Coronary artery (tissue), 2 donors: ENCODE data around the gene UNKL.

Experiments used
- DNase-seq: peaks from one replicate; pipeline ENCODE4 v3.0.0-alpha.2; 2017; ENCODE audit warnings: low spot score
- H3K27ac ChIP-seq, 2 donors: fragments of 200-600 bp; sonication (generic); one replicate each; pipeline ENCODE4 v1.5.1; 2016 to 2019
- H3K4me3 ChIP-seq: fragments of 200-600 bp; sonication (generic); 2 replicates; pipeline ENCODE4 v1.5.1; 2016; ENCODE audit warnings: mild to moderate bottlenecking, moderate library complexity
- TF ChIP-seq, protein P1 (sequence below): fragments of 200-600 bp; sonication (generic); IDR thresholded peaks from one replicate; pipeline ENCODE4 v1.5.1; 2019; ENCODE audit warnings: antibody characterized with exemption

The UNKL gene

DNA sequence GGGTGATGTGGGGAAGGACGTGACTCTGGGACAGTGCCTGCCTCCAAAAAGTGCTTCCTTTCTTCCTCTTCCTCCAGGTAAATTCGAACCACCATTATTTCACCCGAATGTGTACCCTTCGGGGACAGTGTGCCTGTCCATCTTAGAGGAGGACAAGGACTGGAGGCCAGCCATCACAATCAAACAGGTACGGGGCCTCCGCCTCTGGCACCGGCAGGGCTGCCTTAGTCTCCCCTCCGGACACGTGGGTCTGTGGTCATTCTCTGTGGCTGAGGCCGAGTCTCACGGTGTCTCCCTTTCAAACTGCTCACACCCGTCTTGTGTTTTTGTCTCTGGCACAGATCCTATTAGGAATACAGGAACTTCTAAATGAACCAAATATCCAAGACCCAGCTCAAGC lies 94.4 kb downstream of the UNKL start:
- TF ChIP-seq, protein P1, sequence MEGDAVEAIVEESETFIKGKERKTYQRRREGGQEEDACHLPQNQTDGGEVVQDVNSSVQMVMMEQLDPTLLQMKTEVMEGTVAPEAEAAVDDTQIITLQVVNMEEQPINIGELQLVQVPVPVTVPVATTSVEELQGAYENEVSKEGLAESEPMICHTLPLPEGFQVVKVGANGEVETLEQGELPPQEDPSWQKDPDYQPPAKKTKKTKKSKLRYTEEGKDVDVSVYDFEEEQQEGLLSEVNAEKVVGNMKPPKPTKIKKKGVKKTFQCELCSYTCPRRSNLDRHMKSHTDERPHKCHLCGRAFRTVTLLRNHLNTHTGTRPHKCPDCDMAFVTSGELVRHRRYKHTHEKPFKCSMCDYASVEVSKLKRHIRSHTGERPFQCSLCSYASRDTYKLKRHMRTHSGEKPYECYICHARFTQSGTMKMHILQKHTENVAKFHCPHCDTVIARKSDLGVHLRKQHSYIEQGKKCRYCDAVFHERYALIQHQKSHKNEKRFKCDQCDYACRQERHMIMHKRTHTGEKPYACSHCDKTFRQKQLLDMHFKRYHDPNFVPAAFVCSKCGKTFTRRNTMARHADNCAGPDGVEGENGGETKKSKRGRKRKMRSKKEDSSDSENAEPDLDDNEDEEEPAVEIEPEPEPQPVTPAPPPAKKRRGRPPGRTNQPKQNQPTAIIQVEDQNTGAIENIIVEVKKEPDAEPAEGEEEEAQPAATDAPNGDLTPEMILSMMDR = no peak
- Histone ChIP-seq H3K27ac (no peak overlapping the region), H3K4me3 (no peak overlapping the region)
- no peak for DNase-seq

DNA sequence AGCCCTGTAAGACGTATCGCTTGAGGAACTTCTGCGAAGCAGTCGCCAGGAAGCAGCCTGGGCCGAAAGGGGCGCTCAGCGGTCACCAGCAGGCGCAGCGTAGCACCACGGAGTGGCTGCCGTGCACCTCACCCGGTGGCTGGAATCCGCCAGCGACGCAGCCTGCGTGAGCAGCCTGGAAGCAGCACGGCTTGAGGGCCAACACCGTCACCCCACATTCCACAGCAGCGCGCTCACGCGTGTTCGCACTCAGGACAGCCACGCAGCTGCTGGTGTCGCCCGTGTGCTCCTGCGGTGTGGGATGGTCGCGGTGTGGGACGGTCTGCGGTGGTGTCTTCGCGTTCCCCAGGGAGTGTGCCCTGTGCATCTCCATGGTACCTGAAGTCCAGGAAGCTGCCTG lies 95.5 kb downstream of the UNKL start:
- H3K27ac ChIP-seq = no peak overlapping the region
- no peak for DNase-seq
- TF ChIP-seq, protein P1 = no peak
- no peak overlapping the region for H3K4me3 ChIP-seq

DNA sequence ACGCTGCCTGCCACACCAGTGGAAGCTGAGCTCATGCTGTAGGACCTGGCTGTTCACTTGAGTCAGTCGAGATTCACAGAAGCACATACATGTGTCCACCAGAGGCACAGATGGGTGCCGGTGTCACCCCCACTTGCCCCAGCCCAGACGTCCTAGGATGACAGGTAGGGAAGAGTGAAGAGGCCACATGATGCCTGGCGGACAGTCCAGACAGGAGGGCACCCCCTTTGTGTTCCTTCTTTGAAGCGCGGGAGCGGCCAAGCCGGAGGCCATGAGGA lies 96.3 kb downstream of the UNKL start:
- TF ChIP-seq, protein P1 = no peak
- no peak for DNase-seq
- Histone ChIP-seq H3K4me3 (no peak overlapping the region), H3K27ac (no peak overlapping the region)

DNA sequence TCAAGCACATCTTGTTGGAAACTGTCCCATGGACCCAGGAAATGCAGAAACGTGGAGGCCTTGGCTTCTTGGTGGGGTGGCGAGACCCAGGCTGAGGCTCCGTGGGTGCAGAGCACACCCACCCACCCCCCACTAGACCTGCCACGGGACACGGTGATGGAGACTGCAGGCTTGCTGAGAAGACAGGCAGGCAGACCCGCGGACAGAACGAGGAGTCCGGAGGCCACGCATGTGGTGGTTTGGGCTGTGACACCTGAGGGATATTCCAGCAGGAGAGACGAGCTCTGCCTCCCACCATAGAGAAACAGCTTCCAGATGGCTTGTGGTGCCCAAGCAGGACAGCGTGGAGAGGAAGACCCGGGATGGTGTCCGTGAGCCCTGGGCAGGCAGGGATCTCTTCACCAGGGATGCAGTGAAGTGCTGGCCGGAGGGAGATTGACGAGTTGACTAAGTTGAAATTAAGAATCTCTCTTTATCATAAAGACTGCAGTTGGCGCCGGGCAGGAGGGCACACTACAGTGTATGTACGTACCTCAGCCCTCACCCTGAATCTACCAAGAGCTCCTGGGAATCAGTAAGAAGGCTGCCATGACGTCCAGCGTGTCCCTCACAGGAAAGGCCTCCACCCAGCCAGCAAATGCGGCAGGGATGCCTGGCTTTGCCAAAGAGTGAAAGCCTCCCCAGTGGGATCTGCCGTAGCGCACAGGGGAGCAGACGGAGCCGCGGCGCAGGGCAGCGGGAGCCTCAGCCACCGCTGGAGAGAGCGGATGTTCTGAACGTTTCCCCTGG lies 96.8 kb downstream of the UNKL start:
- TF ChIP-seq, protein P1 = no peak
- Histone ChIP-seq H3K27ac (no peak overlapping the region), H3K4me3 (no peak overlapping the region)
- no peak for DNase-seq

DNA sequence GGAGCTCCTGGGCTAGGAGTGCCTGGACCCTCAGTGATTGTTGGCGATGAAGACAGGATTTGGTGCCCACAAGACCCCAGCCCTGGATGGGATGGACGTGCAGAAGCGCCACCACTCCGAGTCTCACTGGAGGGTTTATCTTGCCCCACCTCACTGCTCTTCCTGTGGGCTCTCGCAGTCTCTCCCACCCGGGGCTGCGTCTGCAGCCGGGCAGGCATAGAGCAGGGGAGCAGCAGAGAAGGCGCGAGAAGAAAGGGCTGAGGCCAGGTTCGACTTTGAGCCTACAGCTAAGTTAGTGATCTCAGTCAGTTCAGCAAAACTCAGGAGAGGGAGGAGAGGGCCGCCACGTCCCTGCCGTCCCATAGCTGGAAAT lies 98.5 kb downstream of the UNKL start:
- TF ChIP-seq, protein P1 = no peak
- no peak overlapping the region for H3K4me3 ChIP-seq
- no peak for DNase-seq
- no peak overlapping the region for H3K27ac ChIP-seq

DNA sequence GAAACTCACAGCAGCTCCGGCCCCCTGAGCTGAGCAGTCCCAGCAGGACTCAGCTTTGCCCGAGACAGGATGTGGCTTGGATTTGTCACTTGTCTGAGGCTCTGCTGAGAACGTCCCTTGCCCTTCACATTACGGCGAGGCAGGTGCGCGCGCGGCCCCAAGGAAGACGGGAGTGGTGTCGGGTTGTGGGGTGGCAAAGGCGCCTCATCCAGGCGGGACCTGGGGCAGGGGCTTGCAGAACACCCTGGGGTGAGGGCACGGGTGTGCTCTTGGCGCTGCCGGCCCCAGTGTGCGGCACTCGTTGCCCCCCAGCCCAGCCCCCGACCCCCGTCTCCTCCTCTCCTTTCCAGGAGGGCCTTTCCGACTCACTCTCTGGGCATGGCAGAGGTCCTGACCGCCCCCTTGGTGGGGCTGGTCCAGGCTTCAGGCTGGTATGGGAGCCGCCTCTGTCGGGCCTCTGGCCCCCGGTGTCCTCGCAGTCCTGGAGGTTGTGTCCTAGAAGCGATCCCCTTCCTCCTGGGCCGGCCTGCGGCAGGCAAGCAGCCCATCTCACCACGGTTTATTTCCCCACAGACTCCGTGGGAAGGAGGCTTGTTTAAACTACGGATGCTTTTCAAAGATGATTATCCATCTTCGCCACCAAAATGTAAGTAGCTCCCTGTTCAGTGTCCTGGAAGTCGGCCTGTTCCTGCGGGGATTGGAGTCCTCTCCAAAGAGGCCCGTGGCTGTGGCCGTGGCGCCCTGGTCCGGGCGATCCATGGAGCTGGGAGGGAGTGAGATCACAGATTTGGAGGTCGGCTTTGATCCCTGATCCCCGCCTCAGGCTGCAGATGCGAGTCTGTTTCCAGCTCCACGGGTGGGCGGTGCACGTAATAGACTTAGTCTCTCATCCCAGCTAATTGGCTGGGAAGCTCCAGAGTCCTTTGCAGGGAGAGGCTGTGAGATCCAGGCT lies 99.1 kb downstream of the UNKL start:
- Histone ChIP-seq H3K4me3 (no peak overlapping the region), H3K27ac (no peak overlapping the region)
- DNase-seq = no peak
- TF ChIP-seq, protein P1 = no peak
